B cell (primary cell): ENCODE data around the gene TMEM81.

Experiments
- CTCF ChIP-seq: fragments of 200-600 bp; IDR thresholded peaks from one replicate; pipeline ENCODE4 v1.8.0; 2022; ENCODE audit warnings: antibody characterized with exemption, mild to moderate bottlenecking
- EZH2 ChIP-seq: IDR thresholded peaks from 2 replicates; pipeline ENCODE4 v1.6.1; 2012; ENCODE audit warnings: borderline replicate concordance, low read depth, mild to moderate bottlenecking, moderate library complexity, low read length; ENCODE audit not compliant: insufficient read depth, poor library complexity, severe bottlenecking

DNA sequence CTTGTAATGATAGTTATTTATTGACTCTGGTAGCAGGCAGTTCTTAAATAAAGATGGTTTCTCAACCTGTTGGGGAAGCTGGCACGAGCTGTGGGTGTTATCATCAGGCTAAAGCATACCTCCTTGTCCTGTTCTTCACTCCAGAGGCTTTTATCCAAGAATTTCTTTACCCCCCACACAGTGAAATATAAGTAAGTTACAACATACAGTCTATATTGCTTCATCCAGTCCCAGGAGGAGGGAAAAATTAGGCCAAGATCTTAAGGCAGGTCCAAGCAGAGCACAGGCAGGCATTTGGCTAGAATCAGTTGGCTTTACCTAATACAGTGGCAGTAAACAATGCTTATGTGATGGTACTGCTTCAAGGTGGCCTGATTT is 6.3 kb downstream of the TMEM81 start:
- no peak for TF ChIP-seq CTCF
- TF ChIP-seq EZH2 = no peak
